ENCODE measurements around the gene PAQR5. TPM values are rescaled to one million over a fixed set of nuclear protein-coding genes. Genes with fewer than 3 reads are reported as not detected.

The PAQR5 gene
- total RNA-seq, 1 experiment from 2014 or later, result 3.4 TPM

DNA sequence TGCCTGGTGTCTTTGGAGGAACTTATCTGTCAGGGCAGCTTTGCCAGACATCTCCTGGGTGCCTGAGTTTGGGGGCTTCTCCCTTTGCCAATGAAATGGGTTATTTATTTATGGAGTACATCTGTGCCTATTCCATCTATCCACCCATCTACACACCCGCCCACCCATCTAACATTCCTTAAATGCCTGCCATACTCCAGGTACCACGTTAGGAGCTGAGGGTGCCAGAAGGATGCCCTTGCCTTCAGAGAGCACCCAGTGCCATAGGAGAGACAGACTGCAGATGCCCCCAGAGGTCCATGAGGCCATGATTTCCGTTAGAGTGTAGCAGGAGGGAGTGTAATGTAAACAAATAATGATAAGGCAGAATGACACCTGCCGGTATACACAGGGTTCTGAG is 93.6 kb downstream of the PAQR5 start:
- TF ChIP-seq, protein P1, sequence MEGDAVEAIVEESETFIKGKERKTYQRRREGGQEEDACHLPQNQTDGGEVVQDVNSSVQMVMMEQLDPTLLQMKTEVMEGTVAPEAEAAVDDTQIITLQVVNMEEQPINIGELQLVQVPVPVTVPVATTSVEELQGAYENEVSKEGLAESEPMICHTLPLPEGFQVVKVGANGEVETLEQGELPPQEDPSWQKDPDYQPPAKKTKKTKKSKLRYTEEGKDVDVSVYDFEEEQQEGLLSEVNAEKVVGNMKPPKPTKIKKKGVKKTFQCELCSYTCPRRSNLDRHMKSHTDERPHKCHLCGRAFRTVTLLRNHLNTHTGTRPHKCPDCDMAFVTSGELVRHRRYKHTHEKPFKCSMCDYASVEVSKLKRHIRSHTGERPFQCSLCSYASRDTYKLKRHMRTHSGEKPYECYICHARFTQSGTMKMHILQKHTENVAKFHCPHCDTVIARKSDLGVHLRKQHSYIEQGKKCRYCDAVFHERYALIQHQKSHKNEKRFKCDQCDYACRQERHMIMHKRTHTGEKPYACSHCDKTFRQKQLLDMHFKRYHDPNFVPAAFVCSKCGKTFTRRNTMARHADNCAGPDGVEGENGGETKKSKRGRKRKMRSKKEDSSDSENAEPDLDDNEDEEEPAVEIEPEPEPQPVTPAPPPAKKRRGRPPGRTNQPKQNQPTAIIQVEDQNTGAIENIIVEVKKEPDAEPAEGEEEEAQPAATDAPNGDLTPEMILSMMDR (IDR thresholded peaks at IDR 0.05; ENCODE audit: insufficient read depth in 1 of 2, low read depth in 1 of 2, low read length in 1 of 2, severe bottlenecking in 1 of 2, unreplicated experiment in 1 of 2), result no peak
- no TSS peak for BruUV-seq (replicated peaks)
- Mint-ChIP-seq H3K4me3 (ENCODE audit: unreplicated experiment) (no peak overlapping the region), H3K27me3 (ENCODE audit: insufficient read depth, unreplicated experiment) (no peaks in the 10 kb centered on the region), H3K36me3 (ENCODE audit: insufficient read depth, unreplicated experiment) (no peaks in the 10 kb centered on the region), H3K27ac (ENCODE audit: unreplicated experiment) (peak overlapping the region; percentile 11), H3K4me1 (ENCODE audit: low read depth, unreplicated experiment) (peaks cover 20% of the 10 kb centered on the region), H3K9me3 (ENCODE audit: unreplicated experiment) (no peaks in the 10 kb centered on the region)
- H3K27me3 ChIP-seq (replicated peaks; ENCODE audit: control insufficient read depth, insufficient read depth, low read length), result no peaks in the 10 kb centered on the region
- no peaks in the 10 kb centered on the region for H3K36me3 ChIP-seq (ENCODE audit: control insufficient read depth, insufficient read depth, low read length)
- POLR2A ChIA-PET, result no interaction called here
- H3K9me3 ChIP-seq, result no peaks in the 10 kb centered on the region
- CTCF ChIA-PET, result interaction anchor here (0.6 to 2.2 kb wide), 3 partner anchors 75 to 986 kb away, joined by 3 to 8 read pairs (median 5); no protein-coding TSS in a partner anchor
- no peak for DNase-seq
- intact Hi-C loops (cut with micrococcal nuclease; ENCODE audit: unreplicated experiment), result loop anchor here (5.0 to 10.0 kb wide), 2 partner anchors 98 to 250 kb away; partner anchors contain the start of gene PAQR5
- H3K4me3 ChIP-seq (ENCODE audit: low read depth, low read length), result no peak overlapping the region
- H3K4me1 ChIP-seq, result peaks cover 14% of the 10 kb centered on the region; the same call in 1 of the 2 replicates

DNA sequence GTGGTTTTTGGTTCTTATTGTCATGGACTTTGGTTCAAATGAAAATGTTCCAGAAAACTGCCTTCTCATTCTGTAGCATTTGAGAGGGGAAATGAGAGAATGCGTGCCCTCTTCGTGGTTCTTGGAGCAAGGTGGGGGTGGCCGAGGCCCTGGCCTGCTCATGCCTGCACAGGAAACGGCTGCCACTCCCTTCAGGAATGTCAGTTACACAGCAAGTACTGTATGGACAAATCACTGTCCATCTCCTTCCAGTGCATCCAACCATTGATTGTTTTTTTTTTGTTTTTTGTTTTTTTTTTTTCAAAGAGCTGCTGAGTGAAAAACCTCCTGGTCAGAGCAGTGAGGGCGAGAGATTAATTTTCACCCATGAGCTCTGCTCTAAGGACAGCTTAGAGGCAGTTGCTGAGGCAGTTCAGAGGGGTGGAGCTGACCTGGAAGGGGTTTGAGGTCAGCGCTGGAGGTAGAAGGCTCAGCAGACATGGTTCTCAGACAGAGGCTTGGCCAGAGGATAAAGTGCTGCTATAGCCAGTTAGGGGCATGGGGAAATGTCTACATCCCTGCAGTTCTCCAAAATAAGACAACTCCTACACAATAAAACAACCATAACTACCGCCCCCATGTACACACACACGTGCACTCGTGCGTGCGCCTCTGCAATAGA is 95.2 kb downstream of the PAQR5 start:
- no peaks in the 10 kb centered on the region for H3K9me3 Mint-ChIP-seq (ENCODE audit: unreplicated experiment)
- H3K36me3 Mint-ChIP-seq (ENCODE audit: insufficient read depth, unreplicated experiment), result no peaks in the 10 kb centered on the region
- POLR2A ChIA-PET, result interaction anchor here (0.7 kb wide), 1 partner anchor 69 kb away, joined by 3 read pairs; no protein-coding TSS in a partner anchor
- no peaks in the 10 kb centered on the region for H3K9me3 ChIP-seq
- BruUV-seq (replicated peaks), result no TSS peak
- intact Hi-C loops (cut with micrococcal nuclease; ENCODE audit: unreplicated experiment), result loop anchor here (1.0 to 10.0 kb wide), 3 partner anchors 99 to 335 kb away; partner anchors contain the start of gene PAQR5
- no peaks in the 10 kb centered on the region for H3K36me3 ChIP-seq (ENCODE audit: control insufficient read depth, insufficient read depth, low read length)
- H3K27me3 Mint-ChIP-seq (ENCODE audit: insufficient read depth, unreplicated experiment), result no peaks in the 10 kb centered on the region
- no peak overlapping the region for H3K4me3 Mint-ChIP-seq (ENCODE audit: unreplicated experiment)
- H3K4me1 ChIP-seq, result peaks cover 14% of the 10 kb centered on the region; the same call in 1 of the 2 replicates
- TF ChIP-seq, protein P1 (IDR thresholded peaks at IDR 0.05; ENCODE audit: insufficient read depth in 1 of 2, low read depth in 1 of 2, low read length in 1 of 2, severe bottlenecking in 1 of 2, unreplicated experiment in 1 of 2), result no peak
- no peaks in the 10 kb centered on the region for H3K27me3 ChIP-seq (replicated peaks; ENCODE audit: control insufficient read depth, insufficient read depth, low read length)
- DNase-seq, result no peak
- peaks cover 20% of the 10 kb centered on the region for H3K4me1 Mint-ChIP-seq (ENCODE audit: low read depth, unreplicated experiment)
- CTCF ChIA-PET, result interaction anchor here (0.9 to 2.2 kb wide), 7 partner anchors 27 to 335 kb away, joined by 3 to 8 read pairs (median 5); partner anchors contain the start of gene GLCE
- H3K4me3 ChIP-seq (ENCODE audit: low read depth, low read length), result no peak overlapping the region
- H3K27ac Mint-ChIP-seq (ENCODE audit: unreplicated experiment), result no peak overlapping the region

DNA sequence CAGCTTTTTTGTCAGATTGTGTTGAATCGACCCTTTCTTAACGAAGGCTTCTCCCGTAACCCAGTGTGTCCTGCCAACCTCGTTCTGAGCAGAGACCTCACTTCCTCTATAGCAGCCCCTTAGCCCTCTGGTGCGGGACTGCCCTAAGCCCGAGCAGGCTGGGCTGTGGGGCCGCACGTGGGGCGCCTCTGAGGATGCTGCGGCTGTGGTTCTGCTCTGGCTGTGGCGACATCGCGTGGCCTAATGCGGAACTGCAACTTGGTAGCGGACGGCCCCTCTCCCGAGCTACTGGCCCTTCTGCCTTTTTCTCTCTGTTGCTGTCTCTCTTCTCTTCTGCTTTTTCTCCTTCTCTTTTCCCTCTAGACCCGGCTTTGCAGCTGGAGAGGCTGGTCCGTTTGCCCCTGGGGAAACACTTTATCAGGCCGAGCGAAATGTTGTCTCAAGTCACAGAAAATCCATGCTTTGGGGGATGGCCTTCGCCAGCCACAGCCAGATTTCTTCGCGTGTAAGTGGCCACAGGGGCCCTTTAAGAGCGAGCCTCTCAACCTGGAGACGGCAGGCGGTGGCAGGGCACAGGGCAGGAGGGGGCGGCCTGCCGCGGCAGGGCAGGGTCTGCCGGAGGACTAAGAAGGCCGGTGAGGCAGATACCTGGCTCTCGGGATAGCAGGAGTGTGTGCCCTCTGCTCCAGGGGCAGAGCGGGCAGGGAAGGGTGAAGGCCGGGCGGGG is 96.0 kb downstream of the PAQR5 start:
- ChIA-PET POLR2A (interaction anchor here (0.7 kb wide), 1 partner anchor 68 kb away, joined by 3 read pairs; no protein-coding TSS in a partner anchor), CTCF (interaction anchor here (0.7 to 2.2 kb wide), 9 partner anchors 27 to 853 kb away, joined by 3 to 8 read pairs (median 5); partner anchors contain the start of gene GLCE)
- TF ChIP-seq, protein P1 (IDR thresholded peaks at IDR 0.05; ENCODE audit: insufficient read depth in 1 of 2, low read depth in 1 of 2, low read length in 1 of 2, severe bottlenecking in 1 of 2, unreplicated experiment in 1 of 2), result peak; percentile 90 to 94
- H3K27me3 Mint-ChIP-seq (ENCODE audit: insufficient read depth, unreplicated experiment), result no peaks in the 10 kb centered on the region
- Histone ChIP-seq H3K36me3 (ENCODE audit: control insufficient read depth, insufficient read depth, low read length) (no peaks in the 10 kb centered on the region), H3K27me3 (replicated peaks; ENCODE audit: control insufficient read depth, insufficient read depth, low read length) (no peaks in the 10 kb centered on the region), H3K4me3 (ENCODE audit: low read depth, low read length) (no peak overlapping the region), H3K4me1 (peaks cover 14% of the 10 kb centered on the region; the same call in 1 of the 2 replicates), H3K9me3 (no peaks in the 10 kb centered on the region)
- no peak overlapping the region for H3K4me3 Mint-ChIP-seq (ENCODE audit: unreplicated experiment)
- intact Hi-C loops (cut with micrococcal nuclease; ENCODE audit: unreplicated experiment), result loop anchor here (1.0 to 10.0 kb wide), 3 partner anchors 100 to 335 kb away; partner anchors contain the start of gene PAQR5
- peak overlapping the region; percentile 56 for H3K27ac Mint-ChIP-seq (ENCODE audit: unreplicated experiment)
- BruUV-seq (replicated peaks), result no TSS peak
- DNase-seq, result peak; percentile 71 to 87
- H3K36me3 Mint-ChIP-seq (ENCODE audit: insufficient read depth, unreplicated experiment), result no peaks in the 10 kb centered on the region
- H3K9me3 Mint-ChIP-seq (ENCODE audit: unreplicated experiment), result no peaks in the 10 kb centered on the region
- H3K4me1 Mint-ChIP-seq (ENCODE audit: low read depth, unreplicated experiment), result peaks cover 20% of the 10 kb centered on the region
